Bladder microvascular endothelial cell (primary cell): Measurements from ENCODE around the gene GRAMD2A. TPM values are rescaled to one million over a fixed set of nuclear protein-coding genes. Genes with fewer than 3 reads are reported as not detected.

Experiments
- total RNA-seq: library from RNA; depleted of rRNA; stranded (reverse); fragments of >200 nt; gene quantifications from 2 replicates; pipeline ENCODE4 v1.2.3, GENCODE V29; 2014

The GRAMD2A gene
- total RNA-seq: 0.16 and 0.19 TPM in 2 replicates

GRCh38 chr15:72197460-72198355, at the start of gene GRAMD2A:
GRAMD2A (minus strand) TSS chr15:72197787.

GRCh38 chr15:72231066-72231832, 33.7 kb upstream of the GRAMD2A start, which contains the start of gene PKM:
PKM (minus strand) TSS chr15:72231190; CDS start chr15:72219097, 12,093 bp downstream.

GRCh38 chr15:72118017-72118978, 79.3 kb downstream of the GRAMD2A start, which contains the start of the genes MYO9A and SENP8:
MYO9A (minus strand) TSS chr15:72118150; CDS start chr15:72046563, 71,587 bp downstream.
SENP8 (plus strand) TSS chr15:72118403; CDS start chr15:72139624, 21,221 bp downstream.

Other genes starting within 250 kb of the GRAMD2A start
- gene MYO9A, start 79.6 kb downstream of the GRAMD2A start, total RNA-seq: 19.6 and 46.9 TPM in 2 replicates
- gene SENP8, start 79.4 kb downstream of the GRAMD2A start, total RNA-seq: 0.97 and 2.3 TPM in 2 replicates
- 820 and 1,418 TPM in 2 replicates for gene PKM, start 33.4 kb upstream of the GRAMD2A start, total RNA-seq
- gene PARP6, start 74.8 kb upstream of the GRAMD2A start, total RNA-seq: 7.8 and 21.5 TPM in 2 replicates
- 0.06 TPM in 1 of 2 replicates, not detected in the other for gene CELF6, start 122.4 kb upstream of the GRAMD2A start, total RNA-seq
- 57.5 and 90.6 TPM in 2 replicates for gene HEXA, start 178.2 kb upstream of the GRAMD2A start, total RNA-seq
- not detected in 2 replicates for gene TMEM202, start 200.5 kb upstream of the GRAMD2A start, total RNA-seq